RWPE1 (cell line): ENCODE data around the gene MAML3.

Experiments
- CTCF ChIA-PET: fragments of 350-600 bp; sonication (Branson Sonifier 250); formaldehyde crosslinking; extraction: SDS; loops from one replicate; lab custom pipeline; 2021; lab: Yijun Ruan, JAX
- POLR2A ChIA-PET: fragments of 400-600 bp; formaldehyde crosslinking; extraction: SDS; loops from one replicate; lab custom pipeline; 2020; ENCODE audit warnings: antibody characterized with exemption; ENCODE audit not compliant: low non-redundant PET; lab: Yijun Ruan, JAX
- DNase-seq: peaks from one replicate; pipeline ENCODE4 v3.0.0; 2012; ENCODE audit warnings: low spot score
- H3K27ac ChIP-seq: fragments of 450-650 bp; 2 replicates; pipeline ENCODE4 v1.5.1; 2017
- TF ChIP-seq, protein P1 (sequence below): fragments of 450-650 bp; conservative IDR thresholded peaks from 2 replicates; pipeline ENCODE4 v1.5.1; 2017; ENCODE audit warnings: low read depth, mild to moderate bottlenecking

The MAML3 gene

DNA sequence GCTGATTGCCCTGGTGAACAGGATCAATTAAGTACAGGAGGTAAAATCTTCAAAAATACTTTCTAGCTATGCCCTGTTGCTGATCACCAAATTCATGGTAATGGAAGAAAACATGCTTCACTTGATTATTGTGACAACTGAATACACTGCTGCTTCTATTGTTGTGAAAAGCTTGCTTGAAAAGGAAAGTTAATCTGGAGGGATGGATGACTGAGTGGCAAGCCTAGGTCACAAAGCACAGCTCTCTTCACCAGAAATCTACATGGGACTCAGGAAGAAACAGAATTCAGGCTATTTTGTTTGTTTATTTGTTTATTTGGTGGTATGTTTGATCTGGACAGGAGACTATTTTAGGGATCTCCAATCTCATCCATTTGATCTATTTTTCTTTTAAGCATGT, 306.4 kb downstream of the MAML3 start:
- no peak for DNase-seq
- H3K27ac ChIP-seq, result no peak overlapping the region
- TF ChIP-seq, protein P1, sequence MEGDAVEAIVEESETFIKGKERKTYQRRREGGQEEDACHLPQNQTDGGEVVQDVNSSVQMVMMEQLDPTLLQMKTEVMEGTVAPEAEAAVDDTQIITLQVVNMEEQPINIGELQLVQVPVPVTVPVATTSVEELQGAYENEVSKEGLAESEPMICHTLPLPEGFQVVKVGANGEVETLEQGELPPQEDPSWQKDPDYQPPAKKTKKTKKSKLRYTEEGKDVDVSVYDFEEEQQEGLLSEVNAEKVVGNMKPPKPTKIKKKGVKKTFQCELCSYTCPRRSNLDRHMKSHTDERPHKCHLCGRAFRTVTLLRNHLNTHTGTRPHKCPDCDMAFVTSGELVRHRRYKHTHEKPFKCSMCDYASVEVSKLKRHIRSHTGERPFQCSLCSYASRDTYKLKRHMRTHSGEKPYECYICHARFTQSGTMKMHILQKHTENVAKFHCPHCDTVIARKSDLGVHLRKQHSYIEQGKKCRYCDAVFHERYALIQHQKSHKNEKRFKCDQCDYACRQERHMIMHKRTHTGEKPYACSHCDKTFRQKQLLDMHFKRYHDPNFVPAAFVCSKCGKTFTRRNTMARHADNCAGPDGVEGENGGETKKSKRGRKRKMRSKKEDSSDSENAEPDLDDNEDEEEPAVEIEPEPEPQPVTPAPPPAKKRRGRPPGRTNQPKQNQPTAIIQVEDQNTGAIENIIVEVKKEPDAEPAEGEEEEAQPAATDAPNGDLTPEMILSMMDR, result no peak
- ChIA-PET CTCF (no interaction called here), POLR2A (no interaction called here)

DNA sequence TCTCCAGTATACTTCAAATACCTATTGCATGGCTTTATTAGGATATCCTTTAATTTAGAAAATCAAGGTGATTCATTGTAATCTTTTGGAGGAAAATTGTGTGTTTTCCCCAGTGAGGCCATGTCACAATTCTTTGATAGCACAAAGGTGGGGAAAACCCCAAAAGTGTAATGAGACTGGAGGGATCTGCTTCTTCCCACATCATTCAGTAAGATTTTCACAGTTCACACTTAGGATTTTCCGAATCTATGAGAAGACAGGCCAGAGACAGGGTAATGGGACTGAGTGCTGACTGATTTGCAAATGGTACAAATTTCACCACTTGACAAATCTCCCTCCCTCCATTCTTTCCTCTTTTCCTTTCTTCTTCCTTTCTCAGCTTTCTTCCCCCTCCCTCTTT, 307.2 kb downstream of the MAML3 start:
- no peak for DNase-seq
- ChIA-PET CTCF (no interaction called here), POLR2A (no interaction called here)
- TF ChIP-seq, protein P1, result no peak
- no peak overlapping the region for H3K27ac ChIP-seq

DNA sequence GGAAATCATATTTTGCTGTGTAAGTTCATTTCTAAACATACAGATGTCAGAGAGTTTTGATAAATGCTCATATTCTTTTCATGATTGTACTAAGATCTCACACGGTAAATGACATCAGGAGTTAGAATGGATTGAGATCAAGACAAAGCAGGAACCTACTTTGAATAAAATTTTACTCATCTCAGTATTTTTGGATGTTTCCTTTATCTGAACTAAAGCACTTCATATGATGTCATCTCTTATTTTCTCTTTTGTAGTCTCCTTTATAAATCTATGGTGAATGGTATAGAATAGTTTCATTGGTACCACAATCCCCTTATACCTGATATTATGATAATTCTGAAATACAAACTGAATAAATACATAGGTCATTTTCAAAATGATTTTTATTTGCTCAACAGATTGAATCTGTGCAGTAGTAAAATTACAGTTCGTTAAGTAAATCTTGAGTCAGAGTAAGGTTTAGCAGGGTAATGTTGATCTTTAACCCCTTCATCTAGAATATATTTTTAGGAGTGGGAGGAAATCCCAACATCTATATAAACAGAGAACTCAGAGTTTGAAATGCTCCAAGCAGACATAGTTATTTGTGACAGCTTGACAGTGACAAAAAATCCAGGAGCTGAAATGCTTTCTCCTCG, 308.4 kb downstream of the MAML3 start:
- DNase-seq, result no peak
- ChIA-PET POLR2A (no interaction called here), CTCF (no interaction called here)
- no peak overlapping the region for H3K27ac ChIP-seq
- TF ChIP-seq, protein P1, result no peak

DNA sequence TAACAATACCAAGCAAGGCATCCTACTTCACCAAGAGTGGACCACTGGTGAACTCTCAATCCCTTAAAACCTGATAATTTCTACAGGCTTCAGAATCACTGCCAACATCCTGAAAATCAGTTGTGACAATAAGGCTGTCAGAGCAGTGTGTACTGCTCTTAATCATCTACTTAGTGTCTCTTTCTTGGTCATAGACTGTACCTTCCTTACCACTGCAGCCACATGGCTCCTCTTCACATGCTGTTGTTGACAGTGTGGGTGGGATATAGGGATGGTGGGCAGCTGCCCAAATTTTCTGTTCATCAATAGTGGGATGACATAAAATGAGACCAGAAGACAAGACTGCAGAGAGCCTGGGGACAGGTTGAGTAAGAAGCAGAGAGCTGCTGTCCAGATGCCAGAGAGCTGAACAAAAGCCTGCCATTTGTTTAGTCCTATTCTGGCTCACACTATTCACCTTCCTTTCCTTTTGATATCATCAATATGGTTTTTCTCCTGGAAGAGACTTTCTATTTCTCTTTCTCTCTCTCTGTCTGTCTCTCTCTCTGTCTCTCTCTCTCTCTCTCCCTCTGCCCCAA, 309.4 kb downstream of the MAML3 start:
- ChIA-PET CTCF (no interaction called here), POLR2A (no interaction called here)
- TF ChIP-seq, protein P1, result no peak
- no peak for DNase-seq
- H3K27ac ChIP-seq, result no peak overlapping the region

DNA sequence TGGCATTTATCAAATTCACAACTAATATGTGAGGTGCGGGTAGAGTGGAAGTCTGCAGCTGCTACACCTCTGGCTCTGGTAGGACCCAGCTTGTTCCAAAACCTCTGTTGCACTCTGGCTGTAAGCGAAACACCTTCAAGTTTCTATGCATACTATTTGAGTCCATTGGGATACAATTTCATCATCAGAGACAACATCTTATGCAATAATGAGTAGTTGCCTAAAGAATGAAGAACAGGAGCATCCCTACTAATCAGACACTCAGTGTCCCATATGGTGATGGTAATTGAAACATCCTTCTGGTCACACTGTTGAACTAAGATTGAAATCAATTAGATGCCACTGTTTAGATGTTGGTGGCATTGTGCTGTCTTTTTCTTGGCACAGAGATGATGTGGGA, 309.9 kb downstream of the MAML3 start:
- H3K27ac ChIP-seq, result no peak overlapping the region
- ChIA-PET CTCF (no interaction called here), POLR2A (no interaction called here)
- TF ChIP-seq, protein P1, result no peak
- DNase-seq, result no peak

DNA sequence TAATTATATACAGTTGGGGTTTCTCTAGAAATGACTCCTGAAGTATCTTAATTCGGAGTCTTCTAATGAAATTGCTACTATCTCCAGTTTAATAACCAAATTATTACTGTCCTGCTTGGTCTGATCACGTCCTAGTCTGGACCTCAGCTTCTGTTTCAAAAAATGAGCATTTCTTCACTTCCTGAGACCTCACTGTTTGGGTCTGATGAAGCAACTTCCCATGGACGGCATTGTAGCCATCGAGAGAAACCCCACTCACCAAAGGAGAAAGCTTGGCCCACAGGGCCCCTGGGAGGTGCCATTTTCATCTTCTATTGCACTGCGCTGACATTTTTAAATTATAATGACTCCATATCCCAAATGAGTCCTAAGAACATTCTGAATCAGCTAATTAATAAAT, 310.3 kb downstream of the MAML3 start:
- TF ChIP-seq, protein P1, result no peak
- H3K27ac ChIP-seq, result no peak overlapping the region
- ChIA-PET POLR2A (no interaction called here), CTCF (no interaction called here)
- DNase-seq, result no peak
